HEK293 (cell line): ENCODE results near the gene GDF9.

Experiments used
- FEZF1 ChIP-seq: fragments of 450-650 bp; formaldehyde crosslinking; IDR thresholded peaks from 2 replicates; pipeline ENCODE4 v1.5.1; 2016; ENCODE audit warnings: missing biosample characterization, missing genetic modification characterization
- KLF8 ChIP-seq: fragments of 450-650 bp; formaldehyde crosslinking; IDR thresholded peaks from 2 replicates; pipeline ENCODE4 v1.5.1; 2016; ENCODE audit warnings: missing biosample characterization, missing genetic modification characterization
- PRDM6 ChIP-seq: fragments of 450-650 bp; formaldehyde crosslinking; IDR thresholded peaks from 2 replicates; pipeline ENCODE4 v1.5.1; 2017; ENCODE audit warnings: missing biosample characterization, missing genetic modification characterization
- REST ChIP-seq: fragments of 450-650 bp; formaldehyde crosslinking; IDR thresholded peaks from 2 replicates; pipeline ENCODE4 v1.5.1; 2016; ENCODE audit warnings: missing biosample characterization, missing genetic modification characterization
- SCRT2 ChIP-seq: fragments of 450-650 bp; formaldehyde crosslinking; IDR thresholded peaks from 2 replicates; pipeline ENCODE4 v1.5.1; 2016; ENCODE audit warnings: missing biosample characterization, missing genetic modification characterization
- SETDB1 ChIP-seq: IDR thresholded peaks from one replicate; pipeline ENCODE4 v1.6.1; 2017; ENCODE audit warnings: mild to moderate bottlenecking, low read length, moderate library complexity, mixed read lengths; ENCODE audit not compliant: insufficient read length
- SP7 ChIP-seq: fragments of 450-650 bp; formaldehyde crosslinking; IDR thresholded peaks from 2 replicates; pipeline ENCODE4 v1.5.1; 2016; ENCODE audit warnings: missing biosample characterization, missing genetic modification characterization
- ZBTB10 ChIP-seq: fragments of 450-650 bp; formaldehyde crosslinking; IDR thresholded peaks from 2 replicates; pipeline ENCODE4 v1.5.1; 2016; ENCODE audit warnings: missing biosample characterization, missing genetic modification characterization
- ZBTB20 ChIP-seq: fragments of 450-650 bp; formaldehyde crosslinking; IDR thresholded peaks from 2 replicates; pipeline ENCODE4 v1.5.1; 2016; ENCODE audit warnings: missing biosample characterization, missing genetic modification characterization
- ZBTB7A ChIP-seq: fragments of 450-650 bp; formaldehyde crosslinking; IDR thresholded peaks from 2 replicates; pipeline ENCODE4 v1.5.1; 2016; ENCODE audit warnings: low read depth, missing biosample characterization, missing genetic modification characterization
- ZIC2 ChIP-seq: fragments of 450-650 bp; formaldehyde crosslinking; IDR thresholded peaks from 2 replicates; pipeline ENCODE4 v1.5.1; 2016; ENCODE audit warnings: missing biosample characterization, missing genetic modification characterization
- ZNF146 ChIP-seq: fragments of 450-650 bp; formaldehyde crosslinking; IDR thresholded peaks from 2 replicates; pipeline ENCODE4 v1.5.1; 2016; ENCODE audit warnings: missing biosample characterization, missing genetic modification characterization
- ZNF274 ChIP-seq, 2 experiments: fragments of 200-500 bp in 1 of 2; fragments of 450-650 bp in 1 of 2; sonication (Bioruptor generic) in 1 of 2; formaldehyde crosslinking in 1 of 2; IDR thresholded peaks; 2 replicates each; pipeline versions ENCODE4 v1.5.1 to v1.6.1; 2014 to 2016; ENCODE audit warnings: borderline replicate concordance in 1 of 2, inconsistent platforms in 1 of 2, low read length in 1 of 2, missing biosample characterization in 1 of 2, missing genetic modification characterization in 1 of 2
- ZNF311 ChIP-seq: fragments of 450-650 bp; formaldehyde crosslinking; IDR thresholded peaks from 2 replicates; pipeline ENCODE4 v1.5.1; 2017; ENCODE audit warnings: missing biosample characterization, missing genetic modification characterization, borderline replicate concordance
- ZNF37A ChIP-seq: fragments of 450-650 bp; IDR thresholded peaks from 2 replicates; pipeline ENCODE4 v1.5.1; 2018; ENCODE audit warnings: missing biosample characterization, missing genetic modification characterization
- ZNF416 ChIP-seq: fragments of 450-650 bp; formaldehyde crosslinking; IDR thresholded peaks from 2 replicates; pipeline ENCODE4 v1.5.1; 2016; ENCODE audit warnings: missing biosample characterization, missing genetic modification characterization
- ZNF473 ChIP-seq: fragments of 450-650 bp; formaldehyde crosslinking; IDR thresholded peaks from 2 replicates; pipeline ENCODE4 v1.5.1; 2017; ENCODE audit warnings: missing biosample characterization, missing genetic modification characterization
- ZNF530 ChIP-seq: fragments of 450-650 bp; formaldehyde crosslinking; IDR thresholded peaks from 2 replicates; pipeline ENCODE4 v1.5.1; 2016; ENCODE audit warnings: low read depth, missing biosample characterization, missing genetic modification characterization
- ZNF548 ChIP-seq: fragments of 450-650 bp; formaldehyde crosslinking; IDR thresholded peaks from 2 replicates; pipeline ENCODE4 v1.5.1; 2016; ENCODE audit warnings: missing biosample characterization, missing genetic modification characterization
- ZNF621 ChIP-seq: fragments of 450-650 bp; formaldehyde crosslinking; IDR thresholded peaks from 2 replicates; pipeline ENCODE4 v1.5.1; 2017; ENCODE audit warnings: missing biosample characterization, missing genetic modification characterization
- ZNF623 ChIP-seq: fragments of 450-650 bp; formaldehyde crosslinking; IDR thresholded peaks from 2 replicates; pipeline ENCODE4 v1.5.1; 2016; ENCODE audit warnings: missing biosample characterization, missing genetic modification characterization
- ZNF624 ChIP-seq: fragments of 450-650 bp; formaldehyde crosslinking; IDR thresholded peaks from 2 replicates; pipeline ENCODE4 v1.5.1; 2017; ENCODE audit warnings: missing biosample characterization, missing genetic modification characterization
- TF ChIP-seq, protein P1 (sequence below): fragments of 450-650 bp; formaldehyde crosslinking; IDR thresholded peaks from 2 replicates; pipeline ENCODE4 v1.5.1; 2017; ENCODE audit warnings: missing biosample characterization, missing genetic modification characterization
- TF ChIP-seq, protein P2 (sequence below): fragments of 450-650 bp; IDR thresholded peaks from 2 replicates; pipeline ENCODE4 v1.5.1; 2018; ENCODE audit warnings: missing biosample characterization, missing genetic modification characterization

Gene GDF9

DNA sequence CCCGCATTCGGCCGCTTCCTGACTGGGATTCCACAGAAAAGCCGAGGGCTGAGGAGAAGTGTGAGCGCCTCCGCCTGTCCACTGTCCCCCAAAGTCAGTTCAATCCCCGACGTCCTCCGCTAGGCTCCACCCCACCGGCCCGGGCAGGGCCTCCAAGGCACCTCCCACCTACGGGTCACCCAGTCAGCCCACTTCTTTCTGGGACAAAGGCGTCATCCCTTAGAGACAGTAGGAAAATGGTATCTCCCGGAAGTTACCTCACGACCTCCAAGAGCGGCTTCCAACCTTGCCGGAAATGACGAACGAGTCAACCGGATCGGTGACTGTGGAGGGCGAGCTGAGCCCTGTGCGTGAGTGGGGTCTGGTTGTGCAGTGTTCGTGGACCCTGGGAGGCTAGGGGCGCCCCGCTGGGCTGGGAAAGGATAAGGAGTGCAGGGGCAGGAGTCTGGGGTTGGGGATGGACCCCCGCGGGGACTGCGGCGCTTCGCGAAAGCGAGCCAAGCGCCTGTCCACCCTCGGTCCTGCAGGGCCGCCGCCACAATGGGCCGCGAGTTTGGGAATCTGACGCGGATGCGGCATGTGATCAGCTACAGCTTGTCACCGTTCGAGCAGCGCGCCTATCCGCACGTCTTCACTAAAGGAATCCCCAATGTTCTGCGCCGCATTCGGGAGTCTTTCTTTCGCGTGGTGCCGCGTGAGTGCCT, at the start of gene GDF9, which contains the start of gene UQCRQ (continued):
- peak; percentile 67 for TF ChIP-seq ZBTB10
- TF ChIP-seq SCRT2 (tag by site-specific recombination): no peak
- TF ChIP-seq ZNF274 (IDR thresholded peaks at IDR 0.05; ENCODE audit: low read length): no peak
- TF ChIP-seq ZNF274 (tag by site-specific recombination; IDR thresholded peaks at IDR 0.05; ENCODE audit: borderline replicate concordance): no peak
- peak; percentile 78 for TF ChIP-seq KLF8 (tag by site-specific recombination)
- no peak for TF ChIP-seq ZNF548 (tag by site-specific recombination)
- no peak for TF ChIP-seq ZNF37A (tag by site-specific recombination)
- TF ChIP-seq ZNF621 (tag by site-specific recombination): no peak
- TF ChIP-seq ZBTB20 (tag by site-specific recombination): no peak; the same call in 1 of the 2 replicates
- 0 out of 2 replicates have a peak, but pooled peaks have one; percentile 21 for TF ChIP-seq ZBTB7A
- no peak for TF ChIP-seq PRDM6 (tag by site-specific recombination)
- no peak for TF ChIP-seq SETDB1
- TF ChIP-seq FEZF1 (tag by site-specific recombination): no peak
- no peak for TF ChIP-seq ZNF624 (tag by site-specific recombination)
- TF ChIP-seq REST (tag by site-specific recombination): peak; percentile 38; the same call in 1 of the 2 replicates
- peak; percentile 72 for TF ChIP-seq SP7
- no peak for TF ChIP-seq ZNF311 (tag by site-specific recombination)
- TF ChIP-seq, protein P1, sequence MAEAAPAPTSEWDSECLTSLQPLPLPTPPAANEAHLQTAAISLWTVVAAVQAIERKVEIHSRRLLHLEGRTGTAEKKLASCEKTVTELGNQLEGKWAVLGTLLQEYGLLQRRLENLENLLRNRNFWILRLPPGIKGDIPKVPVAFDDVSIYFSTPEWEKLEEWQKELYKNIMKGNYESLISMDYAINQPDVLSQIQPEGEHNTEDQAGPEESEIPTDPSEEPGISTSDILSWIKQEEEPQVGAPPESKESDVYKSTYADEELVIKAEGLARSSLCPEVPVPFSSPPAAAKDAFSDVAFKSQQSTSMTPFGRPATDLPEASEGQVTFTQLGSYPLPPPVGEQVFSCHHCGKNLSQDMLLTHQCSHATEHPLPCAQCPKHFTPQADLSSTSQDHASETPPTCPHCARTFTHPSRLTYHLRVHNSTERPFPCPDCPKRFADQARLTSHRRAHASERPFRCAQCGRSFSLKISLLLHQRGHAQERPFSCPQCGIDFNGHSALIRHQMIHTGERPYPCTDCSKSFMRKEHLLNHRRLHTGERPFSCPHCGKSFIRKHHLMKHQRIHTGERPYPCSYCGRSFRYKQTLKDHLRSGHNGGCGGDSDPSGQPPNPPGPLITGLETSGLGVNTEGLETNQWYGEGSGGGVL: no peak
- no peak for TF ChIP-seq ZNF530 (tag by site-specific recombination)
- TF ChIP-seq, protein P2, sequence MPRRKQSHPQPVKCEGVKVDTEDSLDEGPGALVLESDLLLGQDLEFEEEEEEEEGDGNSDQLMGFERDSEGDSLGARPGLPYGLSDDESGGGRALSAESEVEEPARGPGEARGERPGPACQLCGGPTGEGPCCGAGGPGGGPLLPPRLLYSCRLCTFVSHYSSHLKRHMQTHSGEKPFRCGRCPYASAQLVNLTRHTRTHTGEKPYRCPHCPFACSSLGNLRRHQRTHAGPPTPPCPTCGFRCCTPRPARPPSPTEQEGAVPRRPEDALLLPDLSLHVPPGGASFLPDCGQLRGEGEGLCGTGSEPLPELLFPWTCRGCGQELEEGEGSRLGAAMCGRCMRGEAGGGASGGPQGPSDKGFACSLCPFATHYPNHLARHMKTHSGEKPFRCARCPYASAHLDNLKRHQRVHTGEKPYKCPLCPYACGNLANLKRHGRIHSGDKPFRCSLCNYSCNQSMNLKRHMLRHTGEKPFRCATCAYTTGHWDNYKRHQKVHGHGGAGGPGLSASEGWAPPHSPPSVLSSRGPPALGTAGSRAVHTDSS (tag by site-specific recombination): no peak
- TF ChIP-seq ZIC2 (tag by site-specific recombination): peak; percentile 96
- no peak for TF ChIP-seq ZNF623 (tag by site-specific recombination)
- TF ChIP-seq ZNF473 (tag by site-specific recombination): no peak
- no peak for TF ChIP-seq ZNF416
- TF ChIP-seq ZNF146 (tag by site-specific recombination): no peak
